HUES64 (cell line): Measurements from ENCODE around the gene DBET. TPM values are rescaled to one million over a fixed set of nuclear protein-coding genes. Genes with fewer than 3 reads are reported as not detected.
"Not testable (repeated sequence)": the region's sequence is repeated elsewhere in the genome, so short reads cannot be mapped to it uniquely, and the experiment has no call there.

ENCODE experiments used
- H3K27ac ChIP-seq: 2 replicates; pipeline ENCODE4 v1.7.0; 2013; ENCODE audit warnings: low read depth, low read length, inconsistent platforms
- H3K27me3 ChIP-seq: 2 replicates; pipeline ENCODE4 v1.6.1; 2013; ENCODE audit warnings: mild to moderate bottlenecking, low read length; ENCODE audit not compliant: insufficient read depth
- H3K36me3 ChIP-seq: 2 replicates; pipeline ENCODE4 v1.6.1; 2013; ENCODE audit warnings: mild to moderate bottlenecking, low read length; ENCODE audit not compliant: insufficient read depth
- H3K4me1 ChIP-seq: 2 replicates; pipeline ENCODE4 v1.6.1; 2013; ENCODE audit warnings: mild to moderate bottlenecking, low read length, moderate library complexity; ENCODE audit not compliant: insufficient read depth
- H3K4me3 ChIP-seq: 2 replicates; pipeline ENCODE4 v1.5.1; 2013; ENCODE audit warnings: mild to moderate bottlenecking, low read length, moderate library complexity
- H3K9ac ChIP-seq: 2 replicates; pipeline ENCODE4 v1.6.1; 2013; ENCODE audit warnings: mild to moderate bottlenecking, low read depth, low read length
- H3K9me3 ChIP-seq: 2 replicates; pipeline ENCODE4 v1.6.1; 2013; ENCODE audit warnings: low read depth, low read length; ENCODE audit not compliant: insufficient read depth
- WGBS: fragments of 150-250, 120-280 bp; methylation state at CpG from one replicate; pipeline ENCODE4 v1.1.7; 2013; ENCODE audit warnings: missing lambda C conversion rate; 5-methylcytosine and 5-hydroxymethylcytosine counted together
- polyA plus RNA-seq, 2 experiments: library from polyadenylated mRNA; stranded (reverse); fragments of 50-300 nt; gene quantifications; one replicate each; pipeline ENCODE4 v1.2.3, GENCODE V29; 2013

DBET gene
- not detected for polyA plus RNA-seq (2013, experiment 1 of 2)
- not detected for polyA plus RNA-seq (2013, experiment 2 of 2)

- H3K36me3 ChIP-seq, H3K4me3 ChIP-seq, H3K9ac ChIP-seq, H3K27me3 ChIP-seq, H3K9me3 ChIP-seq, H3K4me1 ChIP-seq, H3K27ac ChIP-seq: not testable (repeated sequence)
- no CpG with 5 or more reads among the region's 2 CpGs for WGBS
Observed at GRCh38 chr4:190064342-190064741, at the start of gene DBET. Gene DBET (plus strand): TSS chr4:190064502.

- WGBS = 92% methylated on average over 76 of the region's 76 CpGs
- Histone ChIP-seq H3K9me3 (peaks cover 71% of the 10 kb centered on the region), H3K4me1 (no peaks in the 10 kb centered on the region), H3K27me3 (peaks cover 6% of the 10 kb centered on the region), H3K4me3 (no peak overlapping the region), H3K36me3 (no peaks in the 10 kb centered on the region), H3K9ac (no peak overlapping the region), H3K27ac (no peak overlapping the region)
Observed at GRCh38 chr4:190014771-190015537, 49.3 kb upstream of the DBET start.

- H3K4me1 ChIP-seq = no peaks in the 10 kb centered on the region
- H3K9me3 ChIP-seq = peaks cover 76% of the 10 kb centered on the region
- no peak overlapping the region for H3K27ac ChIP-seq
- peak overlapping the region; percentile 19; the same call in 1 of the 2 replicates for H3K4me3 ChIP-seq
- H3K27me3 ChIP-seq = peaks cover 6% of the 10 kb centered on the region
- no peak overlapping the region for H3K9ac ChIP-seq
- no peaks in the 10 kb centered on the region for H3K36me3 ChIP-seq
- WGBS = 92% methylated on average over 43 of the region's 43 CpGs
Observed at GRCh38 chr4:190015538-190016368, 48.5 kb upstream of the DBET start.

GRCh38 chr4:190016369-190017289 lies 47.7 kb upstream of the DBET start:
- H3K4me1 ChIP-seq = no peaks in the 10 kb centered on the region
- no peaks in the 10 kb centered on the region for H3K36me3 ChIP-seq
- H3K9ac ChIP-seq = no peak overlapping the region
- peaks cover 80% of the 10 kb centered on the region for H3K9me3 ChIP-seq
- 92% methylated on average over 43 of the region's 43 CpGs for WGBS
- no peak overlapping the region for H3K4me3 ChIP-seq
- H3K27ac ChIP-seq = no peak overlapping the region
- H3K27me3 ChIP-seq = peaks cover 6% of the 10 kb centered on the region

GRCh38 chr4:190017357-190018200 lies 46.7 kb upstream of the DBET start:
- H3K27me3 ChIP-seq = peaks cover 6% of the 10 kb centered on the region

GRCh38 chr4:190018201-190018920 lies 45.9 kb upstream of the DBET start:
- H3K4me3 ChIP-seq = no peak overlapping the region
- H3K27ac ChIP-seq = no peak overlapping the region
- no peak overlapping the region for H3K9ac ChIP-seq
- H3K9me3 ChIP-seq = peaks cover 67% of the 10 kb centered on the region
- peaks cover 6% of the 10 kb centered on the region for H3K27me3 ChIP-seq
- whole genome bisulfite sequencing = 87% methylated on average over 38 of the region's 38 CpGs
- H3K36me3 ChIP-seq = no peaks in the 10 kb centered on the region
- no peaks in the 10 kb centered on the region for H3K4me1 ChIP-seq

More at GRCh38 chr4:190017357-190018200, 46.7 kb upstream of the DBET start:
- H3K27ac ChIP-seq = no peak overlapping the region
- H3K36me3 ChIP-seq = no peaks in the 10 kb centered on the region
- H3K9ac ChIP-seq = no peak overlapping the region
- peaks cover 72% of the 10 kb centered on the region for H3K9me3 ChIP-seq
- 93% methylated on average over 62 of the region's 62 CpGs for WGBS
- H3K4me1 ChIP-seq = no peaks in the 10 kb centered on the region
- H3K4me3 ChIP-seq = no peak overlapping the region

- no peak overlapping the region for H3K27ac ChIP-seq
- 94% methylated on average over 56 of the region's 57 CpGs for WGBS
- H3K4me3 ChIP-seq = no peak overlapping the region
- no peak overlapping the region for H3K9ac ChIP-seq
- H3K4me1 ChIP-seq = no peaks in the 10 kb centered on the region
- H3K36me3 ChIP-seq = no peaks in the 10 kb centered on the region
- H3K9me3 ChIP-seq = peaks cover 62% of the 10 kb centered on the region
- H3K27me3 ChIP-seq = peaks cover 6% of the 10 kb centered on the region
Observed at GRCh38 chr4:190019023-190019858, 45.1 kb upstream of the DBET start.

GRCh38 chr4:190019859-190020463 lies 44.3 kb upstream of the DBET start:
- not testable (repeated sequence) for H3K4me1 ChIP-seq, H3K27me3 ChIP-seq, H3K27ac ChIP-seq, H3K36me3 ChIP-seq, H3K4me3 ChIP-seq, H3K9ac ChIP-seq
- 86% methylated on average over 27 of the region's 29 CpGs for WGBS
- peaks cover 58% of the 10 kb centered on the region for H3K9me3 ChIP-seq
